Measurements from ENCODE around the gene PLCL1. TPM values are rescaled to one million over a fixed set of nuclear protein-coding genes. Genes with fewer than 3 reads are reported as not detected.

Gene PLCL1
- total and polyA plus RNA-seq, 2 donors from 2014 or later: 13.6 to 14.7 TPM

DNA sequence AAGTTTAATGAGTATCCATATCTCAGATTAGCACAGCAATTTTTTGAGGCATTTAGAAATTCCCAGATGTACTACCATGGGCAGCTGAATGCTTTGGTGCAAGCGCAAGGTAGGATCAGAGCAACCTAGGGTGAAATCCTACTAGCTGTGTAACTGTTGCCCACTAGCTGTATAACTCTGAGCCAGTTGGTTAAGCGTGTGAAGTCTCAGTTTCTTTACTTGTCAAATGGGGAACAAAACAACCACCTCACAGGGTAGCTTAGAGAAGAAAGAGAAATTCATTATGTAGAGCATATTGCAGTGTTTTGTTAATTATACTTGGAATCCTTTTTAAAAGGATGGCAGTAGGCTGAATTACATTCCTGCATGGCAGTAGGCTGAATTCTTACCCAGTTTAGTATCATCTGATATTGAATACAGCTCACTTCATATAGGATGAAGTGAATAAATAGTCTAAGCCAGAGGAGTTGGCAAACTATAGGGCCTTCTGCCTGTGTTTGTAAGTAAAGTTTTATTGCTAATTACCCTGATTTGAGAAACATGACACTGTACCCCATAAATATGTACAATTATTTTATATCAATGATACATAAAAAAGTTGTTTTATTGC, 180.7 kb downstream of the PLCL1 start:
- H3K27ac ChIP-seq (ENCODE audit: low read depth in 2 of 2, low read length in 2 of 2): no peak overlapping the region
- peaks cover 0 to 12% (median 3%) of the 10 kb centered on the region in 3 donors for H3K4me1 ChIP-seq (ENCODE audit: control insufficient read depth in 2 of 3, insufficient read depth in 2 of 3, low read depth in 1 of 3, low read length in 3 of 3)
- DNase-seq (no peak), FAIRE-seq (no peak)
- H3K4me3 ChIP-seq (ENCODE audit: low read length in 3 of 3): no peak overlapping the region
- no peak overlapping the region for H3K9ac ChIP-seq (ENCODE audit: low read length in 3 of 3)
- no peaks in the 10 kb centered on the region for H3K27me3 ChIP-seq (ENCODE audit: control insufficient read depth, insufficient read depth, low read length)
- no peaks in the 10 kb centered on the region for H3K36me3 ChIP-seq (ENCODE audit: control insufficient read depth in 2 of 3, insufficient read depth in 3 of 3, low read length in 3 of 3)
- TF ChIP-seq, protein P1, sequence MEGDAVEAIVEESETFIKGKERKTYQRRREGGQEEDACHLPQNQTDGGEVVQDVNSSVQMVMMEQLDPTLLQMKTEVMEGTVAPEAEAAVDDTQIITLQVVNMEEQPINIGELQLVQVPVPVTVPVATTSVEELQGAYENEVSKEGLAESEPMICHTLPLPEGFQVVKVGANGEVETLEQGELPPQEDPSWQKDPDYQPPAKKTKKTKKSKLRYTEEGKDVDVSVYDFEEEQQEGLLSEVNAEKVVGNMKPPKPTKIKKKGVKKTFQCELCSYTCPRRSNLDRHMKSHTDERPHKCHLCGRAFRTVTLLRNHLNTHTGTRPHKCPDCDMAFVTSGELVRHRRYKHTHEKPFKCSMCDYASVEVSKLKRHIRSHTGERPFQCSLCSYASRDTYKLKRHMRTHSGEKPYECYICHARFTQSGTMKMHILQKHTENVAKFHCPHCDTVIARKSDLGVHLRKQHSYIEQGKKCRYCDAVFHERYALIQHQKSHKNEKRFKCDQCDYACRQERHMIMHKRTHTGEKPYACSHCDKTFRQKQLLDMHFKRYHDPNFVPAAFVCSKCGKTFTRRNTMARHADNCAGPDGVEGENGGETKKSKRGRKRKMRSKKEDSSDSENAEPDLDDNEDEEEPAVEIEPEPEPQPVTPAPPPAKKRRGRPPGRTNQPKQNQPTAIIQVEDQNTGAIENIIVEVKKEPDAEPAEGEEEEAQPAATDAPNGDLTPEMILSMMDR (IDR thresholded peaks at IDR 0.05; ENCODE audit: borderline replicate concordance, extremely low read depth, insufficient read depth): no peak
- intact Hi-C loops (cut with DNase I): no loop called here
- no peaks in the 10 kb centered on the region for H3K9me3 ChIP-seq (ENCODE audit: control insufficient read depth in 2 of 3, insufficient read depth in 1 of 3, low read length in 3 of 3)

DNA sequence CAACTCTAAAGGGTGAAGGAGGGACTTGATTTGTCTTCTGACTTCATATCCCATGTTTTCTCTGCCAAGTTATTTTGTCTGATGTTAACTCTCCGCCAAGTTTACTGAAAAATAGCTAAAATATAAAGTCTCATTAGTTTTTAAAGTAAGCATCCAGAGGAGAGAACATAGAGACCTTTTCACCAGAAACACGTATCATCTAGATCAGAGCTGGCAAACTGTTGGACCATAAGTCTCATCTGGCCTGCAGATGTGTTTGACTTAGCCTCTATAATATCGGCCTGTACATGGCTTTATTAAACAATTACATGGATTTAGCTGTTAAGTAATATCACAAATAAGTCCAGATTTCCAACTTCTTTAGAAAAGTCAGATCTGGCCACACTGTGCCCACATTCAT, 182.6 kb downstream of the PLCL1 start:
- Histone ChIP-seq H3K27ac (ENCODE audit: low read depth in 2 of 2, low read length in 2 of 2) (no peak overlapping the region), H3K9ac (ENCODE audit: low read length in 3 of 3) (no peak overlapping the region), H3K4me1 (ENCODE audit: control insufficient read depth in 2 of 3, insufficient read depth in 2 of 3, low read depth in 1 of 3, low read length in 3 of 3) (peaks cover 0 to 8% (median 3%) of the 10 kb centered on the region in 3 donors), H3K36me3 (ENCODE audit: control insufficient read depth in 2 of 3, insufficient read depth in 3 of 3, low read length in 3 of 3) (no peaks in the 10 kb centered on the region), H3K27me3 (ENCODE audit: control insufficient read depth, insufficient read depth, low read length) (no peaks in the 10 kb centered on the region), H3K9me3 (ENCODE audit: control insufficient read depth in 2 of 3, insufficient read depth in 1 of 3, low read length in 3 of 3) (no peaks in the 10 kb centered on the region), H3K4me3 (ENCODE audit: low read length in 3 of 3) (no peak overlapping the region)
- intact Hi-C loops (cut with DNase I): no loop called here
- TF ChIP-seq, protein P1 (IDR thresholded peaks at IDR 0.05; ENCODE audit: borderline replicate concordance, extremely low read depth, insufficient read depth): no peak
- FAIRE-seq (no peak), DNase-seq (no peak)

DNA sequence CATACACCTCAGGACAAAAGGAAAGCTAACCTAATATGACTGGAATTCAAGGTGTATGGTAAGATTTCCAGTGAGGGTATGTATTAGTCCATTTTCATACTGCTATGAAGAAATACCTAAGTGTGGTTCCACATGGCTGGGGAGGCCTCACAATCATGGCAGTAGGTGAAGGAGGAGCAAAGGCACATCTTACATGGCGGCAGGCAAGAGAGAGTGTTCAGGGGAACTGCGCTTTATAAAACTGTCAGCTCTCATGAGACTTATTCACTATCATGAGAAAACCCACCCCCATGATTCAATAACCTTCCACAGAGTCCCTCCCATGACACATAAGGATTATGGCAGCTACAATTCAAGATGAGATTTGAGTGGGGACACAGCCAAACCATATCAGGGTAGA, 186.0 kb downstream of the PLCL1 start:
- TF ChIP-seq, protein P1 (IDR thresholded peaks at IDR 0.05; ENCODE audit: borderline replicate concordance, extremely low read depth, insufficient read depth): no peak
- FAIRE-seq: no peak

More for the DNA sequence above, 186.0 kb downstream of the PLCL1 start:
- Histone ChIP-seq H3K4me3 (ENCODE audit: low read length in 3 of 3) (no peak overlapping the region), H3K36me3 (ENCODE audit: control insufficient read depth in 2 of 3, insufficient read depth in 3 of 3, low read length in 3 of 3) (no peaks in the 10 kb centered on the region), H3K27me3 (ENCODE audit: control insufficient read depth, insufficient read depth, low read length) (no peaks in the 10 kb centered on the region), H3K9me3 (ENCODE audit: control insufficient read depth in 2 of 3, insufficient read depth in 1 of 3, low read length in 3 of 3) (no peaks in the 10 kb centered on the region), H3K9ac (ENCODE audit: low read length in 3 of 3) (no peak overlapping the region), H3K27ac (ENCODE audit: low read depth in 2 of 2, low read length in 2 of 2) (no peak overlapping the region), H3K4me1 (ENCODE audit: control insufficient read depth in 2 of 3, insufficient read depth in 2 of 3, low read depth in 1 of 3, low read length in 3 of 3) (no peaks in the 10 kb centered on the region)
- intact Hi-C loops (cut with DNase I): no loop called here
- DNase-seq: no peak

All from kidney (tissue), 14 donors.